NCI-H128 (cell line): ENCODE measurements around the gene EIF2B5.
A peak's percentile ranks its signal among the peaks of the same experiment; 100 is the strongest.

Experiments used
- DNase-seq: peaks from one replicate; lab custom pipeline; 2025; ENCODE audit not compliant: unreplicated experiment; lab: John Stamatoyannopoulos, UW

The EIF2B5 gene

GRCh38 chr3:184172681-184173373, 37.7 kb downstream of the EIF2B5 start:
- DNase-seq: no peak

GRCh38 chr3:184173374-184173722, 38.2 kb downstream of the EIF2B5 start:
- no peak for DNase-seq

DNA sequence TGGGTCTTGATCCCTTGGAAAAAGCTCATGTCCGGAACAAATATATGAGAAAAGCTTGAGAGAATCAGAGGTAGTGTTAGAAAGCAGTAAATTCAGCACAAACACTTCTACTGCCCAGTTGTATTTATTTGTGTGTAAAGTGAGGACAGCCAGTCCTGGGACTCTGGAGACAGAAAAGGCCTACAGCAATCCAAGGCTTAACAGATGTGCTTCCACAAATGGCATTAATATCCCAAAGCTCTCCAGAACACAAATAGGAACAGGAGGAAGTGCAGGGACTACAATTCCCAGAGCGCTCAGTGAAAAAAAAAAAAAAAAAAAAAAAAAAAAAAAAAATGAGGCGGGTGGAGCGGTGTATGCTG, 39.1 kb downstream of the EIF2B5 start:
- DNase-seq: no peak

- peak; percentile 95 for DNase-seq
These were observed 39.7 kb downstream of the EIF2B5 start, which contains the start of gene AP2M1 for GRCh38 chr3:184174646-184175492. Gene AP2M1 (plus strand): TSS chr3:184174855. CDS start chr3:184176994, 2,139 bp downstream.

GRCh38 chr3:184175506-184175905, 40.3 kb downstream of the EIF2B5 start:
- no peak for DNase-seq

DNA sequence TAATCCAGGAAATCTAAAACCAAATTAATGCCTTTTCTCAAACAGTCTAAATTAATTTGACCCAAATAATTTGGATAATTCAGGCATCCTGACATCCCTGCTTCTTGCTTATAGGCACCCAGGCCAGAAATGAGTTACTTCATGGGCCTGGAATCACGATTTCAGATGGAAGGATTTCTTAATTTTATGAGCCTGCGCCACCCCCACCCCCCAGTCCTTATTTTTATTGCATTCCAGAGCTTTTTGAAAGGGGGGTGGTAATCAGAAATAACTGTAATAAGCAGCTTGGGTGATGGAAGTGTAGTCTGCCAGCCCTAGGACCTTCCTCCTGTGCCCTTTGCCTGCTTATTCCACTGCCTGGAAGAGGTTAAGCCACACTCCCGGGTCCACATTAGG, 40.8 kb downstream of the EIF2B5 start:
- no peak for DNase-seq

- no peak for DNase-seq
These were observed 41.5 kb downstream of the EIF2B5 start for GRCh38 chr3:184176377-184177330.

DNA sequence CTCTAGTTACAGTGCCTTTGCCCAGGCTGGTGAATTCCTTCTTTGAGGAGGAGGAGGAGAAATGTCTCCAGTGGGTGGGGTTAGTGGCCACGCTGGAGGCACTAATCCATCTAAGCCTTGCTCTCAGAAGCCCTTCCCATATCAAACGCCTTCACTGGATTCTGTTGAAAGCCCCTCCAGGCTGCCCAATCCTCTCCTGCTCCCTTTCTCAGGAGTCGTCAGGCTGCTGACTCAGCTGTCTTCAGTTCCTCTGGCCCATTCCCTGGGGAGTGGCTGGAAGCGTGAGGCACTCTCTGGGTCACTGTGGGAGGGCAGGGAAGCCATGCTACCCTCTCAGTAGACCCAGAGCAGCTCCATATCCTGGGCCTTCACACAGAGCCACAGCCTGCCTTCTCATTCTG, 42.2 kb downstream of the EIF2B5 start:
- no peak for DNase-seq

- no peak for DNase-seq
These were observed 42.7 kb downstream of the EIF2B5 start for GRCh38 chr3:184177767-184178306.

DNA sequence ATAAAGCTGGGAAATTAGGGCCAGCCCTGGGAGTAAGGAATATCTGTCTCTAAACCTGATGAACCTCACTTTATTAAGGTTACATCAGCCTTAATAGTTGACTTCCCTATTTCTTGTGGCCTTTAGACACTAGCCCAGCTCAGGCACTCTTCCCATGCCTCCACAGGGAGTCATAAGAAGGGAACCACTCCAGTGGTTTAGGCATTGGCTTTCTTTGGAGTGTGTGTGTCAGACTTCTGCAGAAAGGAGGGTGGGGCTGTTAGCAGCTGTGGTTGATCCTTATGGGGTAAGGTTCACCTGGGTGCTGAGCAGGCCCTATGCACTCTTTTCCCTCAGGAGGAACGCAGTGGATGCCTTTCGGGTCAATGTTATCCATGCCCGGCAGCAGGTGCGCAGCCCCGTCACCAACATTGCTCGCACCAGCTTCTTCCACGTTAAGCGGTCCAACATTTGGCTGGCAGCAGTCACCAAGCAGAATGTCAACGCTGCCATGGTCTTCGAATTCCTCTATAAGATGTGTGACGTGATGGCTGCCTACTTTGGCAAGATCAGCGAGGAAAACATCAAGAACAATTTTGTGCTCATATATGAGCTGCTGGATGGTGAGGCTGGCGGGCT, 43.5 kb downstream of the EIF2B5 start:
- DNase-seq: no peak

DNA sequence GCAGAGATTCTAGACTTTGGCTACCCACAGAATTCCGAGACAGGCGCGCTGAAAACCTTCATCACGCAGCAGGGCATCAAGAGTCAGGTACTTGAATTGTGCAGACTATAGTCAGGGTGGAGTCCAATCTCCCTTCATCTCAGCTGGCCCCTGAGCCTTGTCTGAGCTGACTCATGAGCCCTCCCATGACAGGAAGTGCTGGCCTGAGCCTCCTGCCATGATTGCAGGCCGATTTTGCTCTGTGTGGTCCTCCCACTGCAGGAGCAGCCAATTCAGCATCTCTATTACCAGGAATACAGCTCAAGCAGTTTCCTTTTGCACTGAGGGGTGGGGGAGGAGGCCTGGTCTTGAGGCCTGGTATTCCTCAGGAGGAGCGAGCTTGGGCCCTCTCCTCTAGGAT, 45.0 kb downstream of the EIF2B5 start:
- no peak for DNase-seq

GRCh38 chr3:184181596-184181995, 46.4 kb downstream of the EIF2B5 start:
- DNase-seq: no peak

DNA sequence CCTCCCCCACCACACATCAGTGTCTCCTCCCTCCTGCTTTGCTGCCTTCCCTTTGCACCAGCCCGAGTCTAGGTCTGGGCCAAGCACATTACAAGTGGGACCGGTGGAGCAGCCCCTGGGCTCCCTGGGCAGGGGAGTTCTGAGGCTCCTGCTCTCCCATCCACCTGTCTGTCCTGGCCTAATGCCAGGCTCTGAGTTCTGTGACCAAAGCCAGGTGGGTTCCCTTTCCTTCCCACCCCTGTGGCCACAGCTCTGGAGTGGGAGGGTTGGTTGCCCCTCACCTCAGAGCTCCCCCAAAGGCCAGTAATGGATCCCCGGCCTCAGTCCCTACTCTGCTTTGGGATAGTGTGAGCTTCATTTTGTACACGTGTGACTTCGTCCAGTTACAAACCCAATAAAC, 48.5 kb downstream of the EIF2B5 start:
- DNase-seq: no peak

GRCh38 chr3:184184546-184185230, 49.5 kb downstream of the EIF2B5 start:
- no peak for DNase-seq

- peak; percentile 99 for DNase-seq
These were observed 50.5 kb downstream of the EIF2B5 start for GRCh38 chr3:184185461-184186183.

- DNase-seq: no peak
These were observed 51.2 kb downstream of the EIF2B5 start, which contains the start of gene ABCF3 for GRCh38 chr3:184186184-184186901. Gene ABCF3 (plus strand): TSS chr3:184186199. CDS start chr3:184186208, 9 bp downstream.

- DNase-seq: no peak
These were observed 51.7 kb downstream of the EIF2B5 start for GRCh38 chr3:184186902-184187207.

DNA sequence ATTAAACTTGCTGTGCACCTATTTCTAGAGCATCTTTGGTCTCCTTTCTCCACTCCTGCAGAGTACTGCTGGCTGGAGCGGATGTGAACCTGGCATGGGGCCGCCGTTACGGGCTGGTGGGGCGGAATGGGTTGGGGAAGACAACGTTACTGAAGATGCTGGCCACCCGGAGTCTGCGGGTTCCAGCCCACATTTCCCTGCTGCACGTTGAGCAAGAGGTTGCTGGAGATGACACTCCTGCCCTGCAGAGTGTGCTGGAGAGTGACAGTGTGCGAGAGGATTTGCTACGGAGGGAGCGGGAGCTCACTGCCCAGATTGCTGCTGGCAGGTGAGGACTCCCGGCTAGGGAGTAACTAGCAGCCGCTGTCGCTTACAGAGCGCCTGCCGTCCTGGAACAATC, 52.9 kb downstream of the EIF2B5 start:
- no peak for DNase-seq

GRCh38 chr3:184189421-184189820, 54.3 kb downstream of the EIF2B5 start:
- no peak for DNase-seq
